GM23338 (cell line): ENCODE results near the gene SLC1A3. TPM values are rescaled to one million over a fixed set of nuclear protein-coding genes. Genes with fewer than 3 reads are reported as not detected.

Source experiments
- CTCF ChIP-seq, 2 experiments: fragments of 200-600 bp in 1 of 2; sonication (generic) in 1 of 2; conservative IDR thresholded peaks; 2 replicates each; pipeline versions ENCODE4 v1.5.1 to v1.6.1; 2016 to 2017; ENCODE audit warnings: antibody characterized with exemption in 2 of 2, low read depth in 2 of 2, mild to moderate bottlenecking in 2 of 2, moderate library complexity in 1 of 2
- ETS1 ChIP-seq: IDR thresholded peaks from 2 replicates; pipeline ENCODE4 v1.6.1; 2016; ENCODE audit warnings: antibody characterized with exemption
- JUNB ChIP-seq: IDR thresholded peaks from one replicate; pipeline ENCODE4 v1.6.1; 2016; ENCODE audit warnings: antibody characterized with exemption; ENCODE audit not compliant: unreplicated experiment
- REST ChIP-seq: IDR thresholded peaks from one replicate; pipeline ENCODE4 v1.6.1; 2018; ENCODE audit warnings: antibody characterized with exemption; ENCODE audit not compliant: unreplicated experiment
- ZNF331 ChIP-seq: fragments of 250-450 bp; sonication (Bioruptor Pico); IDR thresholded peaks from 2 replicates; pipeline ENCODE4 v1.5.0; 2020; ENCODE audit warnings: low read depth, mild to moderate bottlenecking, moderate library complexity
- ZNF462 ChIP-seq: fragments of 250-450 bp; sonication (Bioruptor Pico); IDR thresholded peaks from 2 replicates; pipeline ENCODE4 v1.5.0; 2020; ENCODE audit warnings: mild to moderate bottlenecking, moderate library complexity
- polyA plus RNA-seq: library from polyadenylated mRNA; unstranded; fragments of >200 nt; fragmentation: Nextera tagmentation; extraction: Ambion mirVana; gene quantifications from 2 replicates; pipeline ENCODE4 v1.2.1, GENCODE V29; 2016
- total RNA-seq: library from RNA; depleted of rRNA; stranded (reverse); fragments of >200 nt; shearing (Covaris generic); gene quantifications from 2 replicates; pipeline ENCODE4 v1.2.3, GENCODE V29; 2014

The SLC1A3 gene
- total and polyA plus RNA-seq, 2 experiments from 2014 or later = 29.0 to 40.7 TPM

- TF ChIP-seq ZNF462 (no peak), JUNB (no peak), ETS1 (no peak), ZNF331 (CRISPR knock-in tag) (no peak), CTCF (conservative IDR thresholded peaks at IDR 0.05; ENCODE audit: low read depth in 2 of 2) (no peak), REST (no peak)
These were observed 35.0 kb downstream of the SLC1A3 start (continued) for GRCh38 chr5:36641431-36641830.
